Endothelial cell of umbilical vein (primary cell): ENCODE measurements around the gene ZFP62. TPM values are rescaled to one million over a fixed set of nuclear protein-coding genes. Genes with fewer than 3 reads are reported as not detected.

ENCODE experiments used
- BruUV-seq: library from RNA; stranded (reverse); fragments of 400-500 nt; replicated peaks from 2 replicates; lab custom pipeline; 2021; lab: Mats Ljungman, UMichigan
- CTCF ChIA-PET: fragments of 300-600, 350-600 bp; sonication (Branson Sonifier 250); formaldehyde crosslinking; loops from one replicate; lab custom pipeline; 2021; ENCODE audit warnings: antibody characterized with exemption, inconsistent platforms; lab: Charles Lee
- POLR2A ChIA-PET: fragments of 300-600, 350-600 bp; sonication (Branson Sonifier 250); formaldehyde crosslinking; loops from one replicate; lab custom pipeline; 2021; ENCODE audit warnings: antibody characterized with exemption, inconsistent platforms; lab: Charles Lee
- DNase-seq: peaks from one replicate; pipeline ENCODE4 v3.0.0-alpha.2; 2011; ENCODE audit warnings: low read depth, low spot score
- FAIRE-seq: peaks from 2 replicates; lab custom pipeline; 2011; peaks lifted over from hg19 to GRCh38; lab: Jason Lieb, UNC
- H2AFZ ChIP-seq: 2 replicates; pipeline ENCODE4 v1.6.0; 2012; ENCODE audit warnings: low read depth, low read length, control low read depth, inconsistent platforms
- H3K27ac ChIP-seq: 2 replicates; pipeline ENCODE4 v1.5.1; 2011; ENCODE audit warnings: low read depth, mild to moderate bottlenecking, control low read depth, low read length, moderate library complexity; ENCODE audit not compliant: insufficient read depth
- H3K27me3 ChIP-seq, 2 experiments: 2 replicates each; pipeline versions ENCODE4 v1.6.0 to v1.6.1; 2011; ENCODE audit warnings: low read length in 2 of 2, mixed read lengths in 1 of 2; ENCODE audit not compliant: control insufficient read depth in 2 of 2, insufficient read depth in 2 of 2
- H3K36me3 ChIP-seq, 2 experiments: 2 replicates in 1 of 2; 3 replicates in 1 of 2; pipeline ENCODE4 v1.5.1; 2011; ENCODE audit warnings: low read length in 2 of 2, mild to moderate bottlenecking in 1 of 2, moderate library complexity in 1 of 2; ENCODE audit not compliant: control insufficient read depth in 2 of 2, insufficient read depth in 2 of 2; ENCODE audit errors: extremely low read depth in 1 of 2
- H3K4me1 ChIP-seq: 3 replicates; pipeline ENCODE4 v1.5.1; 2011; ENCODE audit warnings: mild to moderate bottlenecking, low read length; ENCODE audit not compliant: control insufficient read depth, insufficient read depth; ENCODE audit errors: extremely low read depth
- H3K4me2 ChIP-seq: 2 replicates; pipeline ENCODE4 v1.6.1; 2011; ENCODE audit warnings: low read length, control low read depth, mixed read lengths; ENCODE audit not compliant: insufficient read depth
- H3K4me3 ChIP-seq, 3 experiments: fragments of 200-600 bp in 1 of 3; sonication (generic), shearing (Covaris generic) in 1 of 3; replicated peaks in 1 of 3; 2 replicates each; pipeline ENCODE4 v1.5.1; 2011 to 2016; ENCODE audit warnings: control low read depth in 3 of 3, low read length in 3 of 3, mild to moderate bottlenecking in 2 of 3, inconsistent platforms in 1 of 3, low read depth in 1 of 3, moderate library complexity in 1 of 3; ENCODE audit not compliant: insufficient read depth in 1 of 3
- H3K79me2 ChIP-seq: 2 replicates; pipeline ENCODE4 v1.6.0; 2012; ENCODE audit warnings: low read length, inconsistent platforms; ENCODE audit not compliant: control insufficient read depth, insufficient read depth
- H3K9ac ChIP-seq: replicated peaks from 2 replicates; pipeline ENCODE3; 2011; ENCODE audit warnings: low read length, control low read depth; ENCODE audit not compliant: insufficient read depth; ENCODE audit errors: extremely low read depth
- H3K9me1 ChIP-seq: replicated peaks from 3 replicates; pipeline ENCODE4 v1.6.0; 2011; ENCODE audit warnings: mild to moderate bottlenecking, low read length; ENCODE audit not compliant: control insufficient read depth, insufficient read depth; ENCODE audit errors: extremely low read depth
- H3K9me3 ChIP-seq: replicated peaks from 2 replicates; pipeline ENCODE4 v1.5.1; 2012; ENCODE audit warnings: low read length, inconsistent platforms; ENCODE audit not compliant: control insufficient read depth, insufficient read depth
- H4K20me1 ChIP-seq: replicated peaks from 2 replicates; pipeline ENCODE3; 2011; ENCODE audit warnings: mild to moderate bottlenecking, low read length; ENCODE audit not compliant: control insufficient read depth, insufficient read depth; ENCODE audit errors: extremely low read depth
- CTCF ChIP-seq, 2 donors: IDR thresholded peaks; 1 replicate in 1 of 2; 2 replicates in 1 of 2; pipeline ENCODE4 v1.5.1; 2011; ENCODE audit warnings: low read length in 2 of 2, mild to moderate bottlenecking in 2 of 2, moderate library complexity in 2 of 2, control low read depth in 1 of 2, inconsistent platforms in 1 of 2, low read depth in 1 of 2; ENCODE audit not compliant: insufficient read depth in 1 of 2; ENCODE audit errors: extremely low read depth in 1 of 2
- EZH2 ChIP-seq: IDR thresholded peaks from 2 replicates; pipeline ENCODE4 v1.6.1; 2012; ENCODE audit warnings: borderline replicate concordance, low read depth, mild to moderate bottlenecking, moderate library complexity, low read length, inconsistent platforms; ENCODE audit not compliant: severe bottlenecking
- FOS ChIP-seq: IDR thresholded peaks from 2 replicates; pipeline ENCODE4 v1.6.1; 2011; ENCODE audit warnings: mild to moderate bottlenecking, low read length, moderate library complexity, borderline replicate concordance; ENCODE audit not compliant: insufficient read depth
- MAX ChIP-seq: IDR thresholded peaks from 2 replicates; pipeline ENCODE4 v1.6.1; 2011; ENCODE audit not compliant: insufficient read depth, insufficient read length
- MYC ChIP-seq: IDR thresholded peaks from one replicate; pipeline ENCODE4 v1.6.1; 2011; ENCODE audit warnings: mild to moderate bottlenecking, low read depth, low read length
- POLR2AphosphoS5 ChIP-seq: IDR thresholded peaks from 2 replicates; pipeline ENCODE4 v1.6.1; 2012; ENCODE audit warnings: low read depth, mild to moderate bottlenecking, control low read depth, low read length, moderate library complexity; ENCODE audit not compliant: insufficient read depth
- dilution Hi-C: fragments of 300-500 bp; cut with MboI; formaldehyde crosslinking; loops from one replicate; pipeline ENCODE4 v1.15.0; 2019; ENCODE audit warnings: low sequenced_read_pairs; ENCODE audit not compliant: extremely low pct_ligation_motif_present
- intact Hi-C: fragments of 100-400 bp; cut with micrococcal nuclease; formaldehyde crosslinking; loops from one replicate; pipeline ENCODE4 v1.10.0; 2022
- polyA plus RNA-seq, 4 experiments: library from polyadenylated mRNA; depleted of rRNA in 3 of 4; stranded (reverse) in 3 of 4; unstranded in 1 of 4; fragments of >200 nt; gene quantifications; 2 replicates each; pipeline versions ENCODE4 v1.2.1 to v1.2.3, GENCODE V29; 2011 to 2012; ENCODE audit warnings: missing spikeins in 1 of 4
- total RNA-seq: library from RNA; stranded (reverse); gene quantifications from 2 replicates; pipeline ENCODE4 v1.2.3, GENCODE V29; 2021

ZFP62 gene
- total and polyA plus RNA-seq, 2 donors (not counting 3 experiments of a cell fraction or from before 2014, with no cell fraction given), result 3.7 to 19.7 TPM

- intact Hi-C loops (no loop called here), dilution Hi-C loops (no loop called here)
- BruUV-seq, result no TSS peak
- Histone ChIP-seq H3K4me3 (no peak overlapping the region), H3K79me2 (no peaks in the 10 kb centered on the region), H3K36me3 (no peaks in the 10 kb centered on the region), H4K20me1 (no peaks in the 10 kb centered on the region), H3K4me2 (no peak overlapping the region), H3K27ac (no peak overlapping the region), H3K9me3 (no peaks in the 10 kb centered on the region), H3K9me1 (no peaks in the 10 kb centered on the region), H3K4me1 (no peaks in the 10 kb centered on the region), H2AFZ (no peak overlapping the region), H3K9ac (no peak overlapping the region), H3K27me3 (no peaks in the 10 kb centered on the region)
- CTCF ChIA-PET, result no interaction called here
- DNase-seq, result no peak
- no peak for TF ChIP-seq EZH2
- no peak for TF ChIP-seq FOS
- POLR2A ChIA-PET, result no interaction called here
- FAIRE-seq, result no peak
Observed at GRCh38 chr5:180910182-180910581, 49.1 kb upstream of the ZFP62 start.

GRCh38 chr5:180909782-180910181, 48.7 kb upstream of the ZFP62 start:
- FAIRE-seq, result no peak
- no peaks in the 10 kb centered on the region for H3K4me1 ChIP-seq
- ChIA-PET CTCF (no interaction called here), POLR2A (no interaction called here)
- H3K9me3 ChIP-seq, result no peaks in the 10 kb centered on the region
- dilution Hi-C loops, result no loop called here
- TF ChIP-seq POLR2AphosphoS5 (no peak), EZH2 (no peak), MAX (no peak), FOS (no peak), MYC (no peak), CTCF (IDR thresholded peaks at IDR 0.05; ENCODE audit: extremely low read depth in 1 of 2, insufficient read depth in 1 of 2, low read depth in 1 of 2, low read length in 2 of 2) (no peak)
- H3K4me2 ChIP-seq, result no peak overlapping the region
- no TSS peak for BruUV-seq
- no peaks in the 10 kb centered on the region for H4K20me1 ChIP-seq
- no peaks in the 10 kb centered on the region for H3K27me3 ChIP-seq
- no peak overlapping the region for H3K4me3 ChIP-seq
- no peak for DNase-seq
- intact Hi-C loops, result no loop called here
- H3K79me2 ChIP-seq, result no peaks in the 10 kb centered on the region
- no peak overlapping the region for H3K27ac ChIP-seq
- no peaks in the 10 kb centered on the region for H3K9me1 ChIP-seq
- H2AFZ ChIP-seq, result no peak overlapping the region
- no peak overlapping the region for H3K9ac ChIP-seq
- no peaks in the 10 kb centered on the region for H3K36me3 ChIP-seq
